Osteoblast (primary cell): ENCODE results near the gene SLC44A5. TPM values are rescaled to one million over a fixed set of nuclear protein-coding genes. Genes with fewer than 3 reads are reported as not detected.
"Not testable (repeated sequence)": the region's sequence is repeated elsewhere in the genome, so short reads cannot be mapped to it uniquely, and the experiment has no call there.

Experiments used
- DNase-seq: peaks from one replicate; pipeline ENCODE4 v3.0.0; 2011; ENCODE audit warnings: low spot score, mixed read lengths; ENCODE audit not compliant: insufficient read length; ENCODE audit errors: missing footprints
- H2AFZ ChIP-seq: 2 replicates; pipeline ENCODE4 v1.6.0; 2011; ENCODE audit warnings: mild to moderate bottlenecking, low read length
- H3K27ac ChIP-seq: 2 replicates; pipeline ENCODE4 v1.5.1; 2011; ENCODE audit warnings: mild to moderate bottlenecking, low read depth, low read length, moderate library complexity
- H3K27me3 ChIP-seq: 2 replicates; pipeline ENCODE4 v1.6.0; 2012; ENCODE audit warnings: mild to moderate bottlenecking, control low read depth, inconsistent platforms, low read length, moderate library complexity; ENCODE audit not compliant: insufficient read depth
- H3K36me3 ChIP-seq: 2 replicates; pipeline ENCODE4 v1.5.1; 2011; ENCODE audit warnings: mild to moderate bottlenecking, low read length, control low read depth, moderate library complexity; ENCODE audit not compliant: insufficient read depth
- H3K4me1 ChIP-seq: 2 replicates; pipeline ENCODE4 v1.5.1; 2011; ENCODE audit warnings: mild to moderate bottlenecking, low read length, control low read depth, moderate library complexity; ENCODE audit not compliant: insufficient read depth
- H3K4me2 ChIP-seq: 2 replicates; pipeline ENCODE4 v1.6.0; 2011; ENCODE audit warnings: mild to moderate bottlenecking, low read length; ENCODE audit not compliant: insufficient read depth
- H3K4me3 ChIP-seq: fragments of 200-600 bp; sonication (generic); 3 replicates; pipeline ENCODE4 v1.5.1; 2012; ENCODE audit warnings: mild to moderate bottlenecking, low read length, inconsistent platforms; ENCODE audit not compliant: insufficient read depth
- H3K79me2 ChIP-seq: 2 replicates; pipeline ENCODE4 v1.6.0; 2012; ENCODE audit warnings: mild to moderate bottlenecking, low read length, control low read depth, inconsistent platforms; ENCODE audit not compliant: insufficient read depth
- H3K9me3 ChIP-seq: 2 replicates; pipeline ENCODE4 v1.5.1; 2011; ENCODE audit warnings: low read depth, low read length, control low read depth
- H4K20me1 ChIP-seq: 2 replicates; pipeline ENCODE4 v1.6.0; 2012; ENCODE audit warnings: mild to moderate bottlenecking, low read length, control low read depth; ENCODE audit not compliant: insufficient read depth
- CTCF ChIP-seq: IDR thresholded peaks from 2 replicates; pipeline ENCODE4 v1.5.1; 2011; ENCODE audit warnings: mild to moderate bottlenecking, low read depth, low read length, moderate library complexity; ENCODE audit errors: extremely low read depth
- total RNA-seq: library from RNA; depleted of rRNA; stranded (reverse); fragments of >200 nt; gene quantifications from 2 replicates; pipeline ENCODE4 v1.2.3, GENCODE V29; 2012

Gene SLC44A5
- total RNA-seq, 1 donor, result 0.36 TPM

GRCh38 chr1:75198163-75198562 is 412.8 kb downstream of the SLC44A5 start:
- Histone ChIP-seq H3K27ac (no peak overlapping the region), H3K27me3 (no peaks in the 10 kb centered on the region), H3K4me3 (no peak overlapping the region), H3K9me3 (no peaks in the 10 kb centered on the region), H3K36me3 (no peaks in the 10 kb centered on the region), H3K4me1 (no peaks in the 10 kb centered on the region), H4K20me1 (no peaks in the 10 kb centered on the region), H2AFZ (no peak overlapping the region), H3K79me2 (no peaks in the 10 kb centered on the region), H3K4me2 (no peak overlapping the region)
- no peak for TF ChIP-seq CTCF
- no peak for DNase-seq

GRCh38 chr1:75188892-75189291 is 422.0 kb downstream of the SLC44A5 start:
- no peaks in the 10 kb centered on the region for H3K27me3 ChIP-seq
- no peak for DNase-seq
- no peaks in the 10 kb centered on the region for H3K4me1 ChIP-seq
- TF ChIP-seq CTCF, result no peak
- H3K9me3 ChIP-seq, result no peaks in the 10 kb centered on the region
- no peaks in the 10 kb centered on the region for H3K79me2 ChIP-seq
- H2AFZ ChIP-seq, result no peak overlapping the region
- H3K27ac ChIP-seq, result no peak overlapping the region
- H3K4me2 ChIP-seq, result no peak overlapping the region
- H3K36me3 ChIP-seq, result no peaks in the 10 kb centered on the region
- H3K4me3 ChIP-seq, result no peak overlapping the region
- H4K20me1 ChIP-seq, result no peaks in the 10 kb centered on the region

- H3K79me2 ChIP-seq, H3K27ac ChIP-seq, H3K4me1 ChIP-seq: not testable (repeated sequence)
Observed at GRCh38 chr1:75181214-75181955, 429.5 kb downstream of the SLC44A5 start.

GRCh38 chr1:75174031-75174760 is 436.7 kb downstream of the SLC44A5 start:
- TF ChIP-seq CTCF, result no peak
- no peak for DNase-seq
- Histone ChIP-seq H3K27me3 (no peaks in the 10 kb centered on the region), H4K20me1 (no peaks in the 10 kb centered on the region), H3K4me2 (no peak overlapping the region), H3K4me1 (no peaks in the 10 kb centered on the region), H3K79me2 (no peaks in the 10 kb centered on the region), H3K27ac (no peak overlapping the region), H3K4me3 (no peak overlapping the region), H3K9me3 (no peaks in the 10 kb centered on the region), H3K36me3 (no peaks in the 10 kb centered on the region), H2AFZ (no peak overlapping the region)

More at GRCh38 chr1:75181214-75181955, 429.5 kb downstream of the SLC44A5 start:
- H2AFZ ChIP-seq, H3K4me3 ChIP-seq, H3K9me3 ChIP-seq, H4K20me1 ChIP-seq, H3K27me3 ChIP-seq, DNase-seq, H3K36me3 ChIP-seq, H3K4me2 ChIP-seq: not testable (repeated sequence)
